ENCODE measurements around the gene NAT14.
"Not testable (repeated sequence)": the region's sequence is repeated elsewhere in the genome, so short reads cannot be mapped to it uniquely, and the experiment has no call there.

Gene NAT14

DNA sequence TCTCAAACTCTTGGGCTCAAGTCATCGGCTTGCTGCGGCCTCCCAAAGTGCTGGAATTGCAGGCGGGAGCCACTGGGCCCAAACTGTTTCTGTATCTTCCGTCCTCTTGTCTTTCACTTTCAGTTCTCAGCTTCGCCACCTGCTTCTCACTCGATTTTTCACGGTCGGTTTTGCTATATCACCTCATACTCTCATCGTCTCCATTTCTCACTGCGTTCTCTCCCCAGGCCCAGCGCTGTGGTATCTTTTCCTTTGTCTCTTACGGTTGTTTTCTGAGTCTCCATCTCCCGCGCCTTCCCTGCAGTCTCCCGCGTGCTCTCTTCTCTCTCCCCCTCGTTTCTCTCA lies 18.1 kb downstream of the NAT14 start:
- DNase-seq (ENCODE audit: low spot score): no peak

GRCh38 chr19:55503502-55504251 lies 18.7 kb downstream of the NAT14 start:
- DNase-seq (ENCODE audit: low spot score): peak; percentile 96

DNA sequence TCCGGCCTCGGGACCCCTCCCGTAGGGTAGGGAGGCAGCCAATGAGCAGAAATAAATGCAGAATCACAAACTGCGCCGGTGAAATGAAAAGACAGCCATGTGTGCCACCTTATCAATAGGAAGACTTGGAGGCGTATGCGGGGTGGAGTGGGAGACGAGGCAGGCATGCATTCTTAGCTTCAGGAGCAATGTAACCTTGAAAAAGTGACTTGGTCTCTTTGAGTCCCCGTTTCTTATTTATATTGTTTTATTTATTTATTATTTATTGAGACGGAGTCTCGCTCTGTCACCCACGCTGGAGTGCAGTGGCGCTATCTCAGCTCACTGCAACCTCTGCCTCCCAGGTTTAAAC lies 19.2 kb downstream of the NAT14 start:
- no peak for DNase-seq (ENCODE audit: low spot score)

GRCh38 chr19:55504981-55505380 lies 20.0 kb downstream of the NAT14 start:
- DNase-seq (ENCODE audit: low spot score): no peak

- no peak for DNase-seq (ENCODE audit: low spot score)
These were observed 23.1 kb downstream of the NAT14 start for GRCh38 chr19:55508120-55508519.

GRCh38 chr19:55516878-55517620 lies 32.1 kb downstream of the NAT14 start:
- peak; percentile 96 for DNase-seq (ENCODE audit: low spot score)

GRCh38 chr19:55519451-55520311 lies 34.7 kb downstream of the NAT14 start:
- DNase-seq (ENCODE audit: low spot score): no peak

DNA sequence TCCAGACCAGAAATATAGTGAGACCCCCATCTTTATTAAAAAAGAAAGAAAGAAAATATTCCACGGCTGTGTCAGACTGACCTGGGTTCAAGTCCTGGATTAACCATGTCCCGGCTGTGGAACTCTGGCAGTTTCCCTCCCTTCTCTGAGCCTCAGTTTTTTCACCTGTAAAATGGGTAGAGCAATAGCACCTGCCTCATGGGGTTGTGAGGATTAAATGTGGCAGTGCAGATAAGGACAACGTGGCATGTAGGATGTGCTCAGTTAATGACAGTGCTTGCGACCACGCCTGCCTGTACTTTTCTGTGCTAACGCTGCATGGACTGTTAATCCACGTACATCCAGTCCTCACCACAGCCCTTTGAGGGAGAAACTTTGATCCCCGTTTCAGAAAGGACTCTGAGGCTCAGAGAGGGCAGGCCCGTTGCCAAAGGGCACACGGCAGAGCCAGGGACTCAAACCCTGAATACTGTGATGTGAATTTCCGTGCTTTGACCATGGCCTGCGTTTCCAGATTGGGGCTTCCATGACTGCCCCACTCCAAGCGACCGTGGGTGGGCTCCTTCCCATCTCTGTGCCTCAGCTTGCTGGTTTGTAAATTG lies 35.8 kb downstream of the NAT14 start:
- DNase-seq (ENCODE audit: low spot score): no peak

GRCh38 chr19:55525289-55526101 lies 40.5 kb downstream of the NAT14 start:
- DNase-seq (ENCODE audit: low spot score): no peak

- DNase-seq (ENCODE audit: low spot score): no peak
These were observed 41.5 kb downstream of the NAT14 start for GRCh38 chr19:55526216-55527196.

DNA sequence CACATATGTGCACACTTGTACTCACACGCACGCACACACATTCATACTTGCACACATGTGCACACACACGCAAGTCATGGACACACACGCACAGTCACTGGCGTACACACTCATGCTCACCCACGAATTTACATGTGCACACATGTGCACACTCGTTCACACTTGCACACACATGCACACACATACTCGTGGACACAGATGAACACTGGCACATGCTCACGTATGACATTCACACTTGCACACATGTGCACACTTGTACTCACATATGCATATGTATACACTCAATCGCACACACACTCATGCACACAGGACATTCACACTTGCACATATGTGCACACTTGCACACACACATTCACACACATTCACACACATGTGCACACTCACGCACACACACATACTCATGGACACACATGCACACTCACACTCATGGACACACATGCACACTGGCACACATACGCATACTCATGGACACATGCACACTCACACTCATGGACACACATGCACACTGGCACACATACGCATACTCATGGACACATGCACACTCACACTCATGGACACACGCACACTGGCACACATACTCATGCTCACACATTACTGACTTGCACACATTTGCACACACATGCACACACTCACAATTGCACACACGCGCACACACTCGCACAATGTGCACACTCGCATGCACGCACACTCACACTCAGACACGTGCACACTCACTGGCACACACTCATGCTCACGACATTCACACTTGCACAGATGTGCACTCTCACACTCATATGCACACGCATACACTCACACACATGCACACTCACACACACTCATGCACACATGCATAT lies 42.4 kb downstream of the NAT14 start:
- DNase-seq (ENCODE audit: low spot score): no peak

GRCh38 chr19:55528030-55528803 lies 43.2 kb downstream of the NAT14 start:
- DNase-seq (ENCODE audit: low spot score): no peak

- DNase-seq (ENCODE audit: low spot score): no peak
These were observed 44.7 kb downstream of the NAT14 start for GRCh38 chr19:55529636-55530234.

DNA sequence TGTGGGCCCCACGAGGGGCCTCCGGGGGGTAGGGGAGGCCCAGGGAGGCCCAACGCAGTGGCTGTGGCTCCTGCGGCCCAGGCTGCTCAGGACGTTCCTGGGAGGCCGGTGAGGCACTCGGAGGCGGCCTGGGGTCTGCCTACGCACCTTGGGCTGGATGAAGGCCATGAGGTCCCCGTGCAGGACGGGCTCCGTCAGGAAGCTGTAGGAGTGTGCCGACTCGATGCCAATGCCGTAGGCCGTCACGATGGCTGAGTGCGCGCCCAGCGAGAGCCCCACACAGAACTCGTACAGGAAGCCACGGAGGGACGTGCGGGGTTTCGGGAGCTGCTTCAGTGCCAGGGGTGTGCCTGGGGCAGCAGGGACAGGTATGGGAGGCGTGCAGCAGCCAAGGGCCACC lies 46.0 kb downstream of the NAT14 start:
- no peak for DNase-seq (ENCODE audit: low spot score)

DNA sequence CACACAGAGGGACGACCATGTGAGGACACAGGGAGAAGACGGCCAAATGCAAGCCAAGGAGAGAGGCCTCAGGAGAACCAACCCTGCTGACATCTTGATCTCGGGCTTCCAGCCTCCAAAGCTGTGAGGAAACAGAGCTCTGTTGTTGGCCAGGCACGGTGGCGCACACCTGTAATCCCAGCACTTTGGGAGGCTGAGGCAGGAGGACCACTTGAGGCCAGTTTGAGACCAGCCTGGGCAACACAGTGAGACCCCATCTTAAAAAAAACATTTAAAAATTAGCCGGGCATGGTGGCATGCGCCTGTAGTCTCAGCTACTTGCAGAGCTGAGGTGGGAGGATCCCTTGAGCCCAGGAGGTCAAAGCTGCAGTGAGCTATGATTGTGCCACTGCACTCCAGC lies 49.3 kb downstream of the NAT14 start:
- not testable (repeated sequence) for DNase-seq (ENCODE audit: low spot score)

- no peak for DNase-seq (ENCODE audit: low spot score)
These were observed 50.4 kb downstream of the NAT14 start for GRCh38 chr19:55535173-55535964.

DNA sequence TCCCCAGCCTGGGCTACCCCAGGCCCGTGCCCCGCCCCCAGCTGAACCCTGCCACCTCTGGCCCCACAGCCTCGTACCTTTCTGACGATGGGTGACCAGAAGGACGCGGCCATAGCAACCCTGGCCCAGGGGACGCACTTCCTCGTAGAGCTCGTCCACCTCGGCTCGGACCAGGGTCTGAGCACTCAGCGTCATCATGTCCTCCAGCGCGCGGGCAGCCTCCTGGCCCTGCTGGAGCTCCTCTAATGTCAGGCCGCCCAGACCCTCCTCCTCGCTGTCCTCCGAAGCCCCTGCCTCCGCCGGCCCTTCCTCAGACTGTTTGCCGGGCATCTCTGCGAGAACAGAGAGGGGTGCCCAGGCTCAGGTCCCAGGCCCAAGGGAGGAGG lies 51.0 kb downstream of the NAT14 start:
- no peak for DNase-seq (ENCODE audit: low spot score)
